Prostate gland (tissue), 2 donors: ENCODE results near the gene ELAPOR1. TPM values are rescaled to one million over a fixed set of nuclear protein-coding genes. Genes with fewer than 3 reads are reported as not detected.

Experiments
- DNase-seq: peaks from one replicate; pipeline ENCODE4 v3.0.0-alpha.2; 2019; ENCODE audit warnings: low spot score
- H3K27ac ChIP-seq, 2 donors: fragments of 200-600 bp; sonication (generic); 2 replicates each; pipeline ENCODE4 v1.5.1; 2017 to 2019
- H3K27me3 ChIP-seq: fragments of 200-600 bp; sonication (generic); replicated peaks from 2 replicates; pipeline ENCODE4 v1.5.1; 2019; ENCODE audit not compliant: insufficient read depth
- H3K36me3 ChIP-seq, 2 donors: fragments of 200-600 bp; sonication (generic); 1 replicate in 1 of 2; 2 replicates in 1 of 2; pipeline versions ENCODE4 v1.5.1 to v1.8.1; 2017 to 2019
- H3K4me1 ChIP-seq: fragments of 200-600 bp; sonication (generic); replicated peaks from 2 replicates; pipeline ENCODE4 v1.5.1; 2019
- H3K4me3 ChIP-seq, 2 donors: fragments of 200-600 bp; sonication (generic); 2 replicates each; pipeline ENCODE4 v1.5.1; 2017 to 2019
- H3K9me3 ChIP-seq: fragments of 200-600 bp; sonication (generic); 2 replicates; pipeline ENCODE4 v1.5.1; 2017
- POLR2A ChIP-seq: fragments of 450-650 bp; IDR thresholded peaks from one replicate; pipeline ENCODE4 v1.6.1; 2016; ENCODE audit warnings: antibody characterized with exemption, mild to moderate bottlenecking
- POLR2AphosphoS5 ChIP-seq: sonication (generic); formaldehyde crosslinking; IDR thresholded peaks from one replicate; pipeline ENCODE4 v1.6.1; 2017; ENCODE audit warnings: antibody characterized with exemption
- WGBS: methylation state at CpG from one replicate; pipeline ENCODE4 v1.1.5; 2018; 5-methylcytosine and 5-hydroxymethylcytosine counted together
- intact Hi-C: fragments of 100-400 bp; cut with DNase I; formaldehyde crosslinking; loops from one replicate; pipeline ENCODE4 v1.14.2; 2022
- total RNA-seq, 2 donors: library from RNA; depleted of rRNA; stranded (reverse); fragments of >200 nt; gene quantifications; one replicate each; pipeline ENCODE4 v1.1.0, GENCODE V29; 2016
- TF ChIP-seq, protein P1 (sequence below), 4 experiments: fragments of 200-600 bp in 2 of 4; fragments of 450-650 bp in 2 of 4; sonication (generic) in 2 of 4; IDR thresholded peaks; 1 replicate in 3 of 4; 2 replicates in 1 of 4; pipeline ENCODE4 v1.5.1; 2016 to 2019; ENCODE audit warnings: antibody characterized with exemption in 4 of 4, mild to moderate bottlenecking in 2 of 4, moderate library complexity in 2 of 4

Gene ELAPOR1
- total RNA-seq, 2 donors from 2014 or later = 102 to 621 TPM

DNA sequence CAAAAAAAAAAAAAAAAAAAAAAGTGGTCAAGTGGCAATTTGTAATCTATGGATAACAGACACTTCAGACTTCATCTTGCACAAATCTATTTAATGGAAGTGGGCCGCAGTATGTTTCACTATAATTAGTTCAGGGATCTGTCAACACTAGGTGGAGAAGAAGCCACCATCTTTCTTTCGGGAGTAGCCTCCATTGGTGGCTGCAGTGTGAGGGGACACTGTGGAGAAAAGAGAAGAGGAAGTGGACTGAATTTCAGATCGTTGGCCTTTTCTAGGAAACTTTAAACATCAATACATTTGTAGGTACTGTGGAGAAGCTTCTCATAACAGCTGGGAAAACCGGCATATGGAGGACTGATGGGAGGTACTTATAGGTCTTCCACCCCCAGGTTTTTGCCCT, 8.0 kb upstream of the ELAPOR1 start:
- Histone ChIP-seq H3K27me3 (no peaks in the 10 kb centered on the region), H3K4me3 (no peak overlapping the region), H3K9me3 (no peaks in the 10 kb centered on the region), H3K27ac (no peak overlapping the region), H3K36me3 (no peaks in the 10 kb centered on the region), H3K4me1 (no peaks in the 10 kb centered on the region)
- WGBS = 78% methylated on average over 4 of the region's 4 CpGs
- intact Hi-C loops = no loop called here
- no peak for TF ChIP-seq POLR2A
- no peak for DNase-seq

DNA sequence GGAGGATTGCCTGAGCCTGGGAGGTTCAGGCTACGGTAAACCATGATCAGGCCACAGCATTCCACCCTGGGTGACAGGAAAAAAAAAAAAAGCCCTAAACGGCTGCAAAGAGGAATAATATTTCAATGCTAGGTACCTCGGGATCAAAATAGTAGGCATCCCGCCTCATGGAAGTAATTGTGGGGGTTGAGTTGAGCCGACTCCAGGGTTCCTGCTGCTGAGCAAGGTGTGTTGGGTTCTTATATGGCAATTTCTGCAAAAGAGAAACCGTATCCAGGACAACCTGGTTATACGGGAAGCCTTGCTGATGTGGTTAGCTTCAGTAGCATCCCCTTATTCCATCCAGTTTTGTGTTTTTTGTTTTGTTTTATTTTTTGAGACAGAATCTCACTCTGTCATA, 6.1 kb upstream of the ELAPOR1 start:
- H3K27ac ChIP-seq = no peak overlapping the region
- H3K4me3 ChIP-seq = no peak overlapping the region
- no peaks in the 10 kb centered on the region for H3K27me3 ChIP-seq
- WGBS = 87% methylated on average over 7 of the region's 7 CpGs
- intact Hi-C loops = no loop called here
- H3K4me1 ChIP-seq = no peaks in the 10 kb centered on the region
- H3K9me3 ChIP-seq = no peaks in the 10 kb centered on the region
- DNase-seq = no peak
- TF ChIP-seq POLR2AphosphoS5 (no peak), POLR2A (no peak)
- TF ChIP-seq, protein P1, sequence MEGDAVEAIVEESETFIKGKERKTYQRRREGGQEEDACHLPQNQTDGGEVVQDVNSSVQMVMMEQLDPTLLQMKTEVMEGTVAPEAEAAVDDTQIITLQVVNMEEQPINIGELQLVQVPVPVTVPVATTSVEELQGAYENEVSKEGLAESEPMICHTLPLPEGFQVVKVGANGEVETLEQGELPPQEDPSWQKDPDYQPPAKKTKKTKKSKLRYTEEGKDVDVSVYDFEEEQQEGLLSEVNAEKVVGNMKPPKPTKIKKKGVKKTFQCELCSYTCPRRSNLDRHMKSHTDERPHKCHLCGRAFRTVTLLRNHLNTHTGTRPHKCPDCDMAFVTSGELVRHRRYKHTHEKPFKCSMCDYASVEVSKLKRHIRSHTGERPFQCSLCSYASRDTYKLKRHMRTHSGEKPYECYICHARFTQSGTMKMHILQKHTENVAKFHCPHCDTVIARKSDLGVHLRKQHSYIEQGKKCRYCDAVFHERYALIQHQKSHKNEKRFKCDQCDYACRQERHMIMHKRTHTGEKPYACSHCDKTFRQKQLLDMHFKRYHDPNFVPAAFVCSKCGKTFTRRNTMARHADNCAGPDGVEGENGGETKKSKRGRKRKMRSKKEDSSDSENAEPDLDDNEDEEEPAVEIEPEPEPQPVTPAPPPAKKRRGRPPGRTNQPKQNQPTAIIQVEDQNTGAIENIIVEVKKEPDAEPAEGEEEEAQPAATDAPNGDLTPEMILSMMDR (IDR thresholded peaks at IDR 0.05) = no peak
- H3K36me3 ChIP-seq = no peaks in the 10 kb centered on the region

DNA sequence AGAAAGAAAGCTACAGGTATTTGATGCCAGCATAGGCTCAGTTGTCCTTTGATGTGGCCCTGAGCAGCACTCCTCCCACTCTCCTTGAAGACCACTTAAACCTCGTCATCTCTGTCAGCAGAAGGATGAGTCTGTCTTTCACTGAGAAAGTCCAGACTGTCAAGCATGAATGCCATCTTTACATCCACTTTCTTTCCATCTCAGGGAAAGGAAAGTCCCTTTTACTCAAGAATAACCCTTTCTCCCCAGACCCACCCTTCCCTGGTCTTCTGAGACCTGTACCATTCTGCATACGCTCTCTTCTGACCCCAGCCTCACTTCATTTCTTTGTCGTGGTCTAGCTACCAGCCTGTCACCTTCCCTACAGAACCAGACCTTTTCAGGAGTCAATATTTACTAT, 4.0 kb upstream of the ELAPOR1 start:
- WGBS = 60% methylated on average over 3 of the region's 3 CpGs
- DNase-seq = no peak
- no peaks in the 10 kb centered on the region for H3K36me3 ChIP-seq
- H3K4me3 ChIP-seq = no peak overlapping the region
- no peaks in the 10 kb centered on the region for H3K9me3 ChIP-seq
- no peaks in the 10 kb centered on the region for H3K27me3 ChIP-seq
- intact Hi-C loops = loop anchor here (5.0 to 10.0 kb wide), 2 partner anchors 102 to 145 kb away; partner anchors contain the start of genes CLCC1 and SARS1
- no peaks in the 10 kb centered on the region for H3K4me1 ChIP-seq
- no peak overlapping the region for H3K27ac ChIP-seq
- TF ChIP-seq, protein P1 (IDR thresholded peaks at IDR 0.05) = no peak
- TF ChIP-seq POLR2AphosphoS5 (no peak), POLR2A (no peak)

DNA sequence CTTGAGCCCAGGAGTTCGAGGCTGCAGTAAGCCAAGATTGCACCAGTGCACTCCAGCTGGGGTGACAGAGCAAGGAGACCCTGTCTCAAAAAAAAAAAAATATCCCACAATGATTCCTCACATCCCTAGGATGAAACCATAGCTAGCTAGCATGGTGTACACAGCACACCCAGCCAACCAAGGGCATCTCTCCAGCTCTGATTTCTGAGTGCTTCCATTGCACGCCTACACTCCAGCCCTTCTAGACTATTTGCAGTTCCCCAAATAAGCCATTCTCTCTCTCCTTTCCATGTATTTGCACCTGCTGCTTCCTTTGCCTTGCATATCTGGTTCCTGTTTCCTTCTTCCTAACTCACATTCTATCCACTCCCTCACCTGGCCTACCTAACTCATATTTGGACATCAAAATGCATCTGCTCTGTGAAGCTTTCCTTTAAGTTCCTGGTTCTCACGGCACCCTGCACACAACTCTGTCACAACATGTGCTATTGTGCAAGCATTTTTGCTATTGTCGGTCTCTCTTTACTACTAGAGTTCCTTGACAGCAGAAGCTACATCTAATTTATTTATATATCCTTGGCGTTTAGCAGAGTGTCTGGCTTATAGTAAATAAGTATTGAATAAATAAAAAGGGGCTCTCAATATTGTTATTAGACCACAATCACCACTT, 2.4 kb upstream of the ELAPOR1 start:
- no peaks in the 10 kb centered on the region for H3K36me3 ChIP-seq
- H3K27ac ChIP-seq = no peak overlapping the region
- no peak overlapping the region for H3K4me3 ChIP-seq
- H3K9me3 ChIP-seq = no peaks in the 10 kb centered on the region
- H3K4me1 ChIP-seq = no peaks in the 10 kb centered on the region
- intact Hi-C loops = loop anchor here (5.0 to 10.0 kb wide), 2 partner anchors 101 to 147 kb away; partner anchors contain the start of genes CLCC1 and SARS1
- TF ChIP-seq, protein P1 (IDR thresholded peaks at IDR 0.05) = no peak
- no peak for TF ChIP-seq POLR2AphosphoS5
- no peak for TF ChIP-seq POLR2A
- no peaks in the 10 kb centered on the region for H3K27me3 ChIP-seq
- no peak for DNase-seq
- 59% methylated on average over 5 of the region's 5 CpGs for WGBS

DNA sequence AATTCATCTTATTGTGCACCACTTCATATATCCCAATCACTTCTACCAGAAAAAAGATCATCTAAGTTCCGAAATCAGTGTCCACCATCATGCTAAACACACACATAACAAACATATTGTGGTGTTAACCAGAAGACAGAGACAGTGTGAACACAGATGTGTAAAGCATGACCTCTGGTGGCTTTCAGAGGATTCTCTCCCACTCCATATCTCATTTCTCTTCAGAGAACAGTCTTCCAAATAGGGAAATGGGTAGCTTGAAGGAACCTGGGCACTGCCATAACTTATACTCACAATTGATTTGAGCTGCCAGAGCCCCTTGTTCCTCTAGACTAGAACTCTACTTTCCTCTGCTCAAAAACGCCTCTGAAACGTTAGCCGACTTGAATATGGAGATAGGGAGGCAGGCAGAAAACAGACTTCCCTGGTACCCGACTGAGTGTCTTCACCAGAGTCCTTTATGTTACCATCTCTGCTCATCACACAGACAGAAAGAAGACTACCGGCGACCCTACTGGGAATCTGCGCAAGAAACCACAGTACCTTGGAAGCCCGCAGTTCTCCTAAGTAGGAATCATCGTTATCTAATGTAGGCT, 1.8 kb upstream of the ELAPOR1 start:
- intact Hi-C loops = loop anchor here (5.0 to 10.0 kb wide), 2 partner anchors 100 to 147 kb away; partner anchors contain the start of genes CLCC1 and SARS1
- H3K36me3 ChIP-seq = no peaks in the 10 kb centered on the region
- H3K27me3 ChIP-seq = no peaks in the 10 kb centered on the region
- H3K4me1 ChIP-seq = no peaks in the 10 kb centered on the region
- H3K9me3 ChIP-seq = no peaks in the 10 kb centered on the region
- DNase-seq = no peak
- TF ChIP-seq POLR2A = no peak
- TF ChIP-seq, protein P1 (IDR thresholded peaks at IDR 0.05) = no peak
- TF ChIP-seq POLR2AphosphoS5 = no peak
- 29% methylated on average over 10 of the region's 10 CpGs for WGBS
- no peak overlapping the region for H3K4me3 ChIP-seq
- no peak overlapping the region for H3K27ac ChIP-seq
